OCI-M2 (cell line): ENCODE results near the gene SLC13A4.
"Not testable (repeated sequence)": the region's sequence is repeated elsewhere in the genome, so short reads cannot be mapped to it uniquely, and the experiment has no call there.

Experiments
- DNase-seq: peaks from one replicate; lab custom pipeline; 2025; ENCODE audit not compliant: unreplicated experiment; lab: John Stamatoyannopoulos, UW

SLC13A4 gene

GRCh38 chr7:135704074-135704473 lies 23.9 kb downstream of the SLC13A4 start:
- DNase-seq = no peak

- DNase-seq = no peak
Observed at GRCh38 chr7:135697276-135698049, 30.5 kb downstream of the SLC13A4 start.

GRCh38 chr7:135693558-135693957 lies 34.4 kb downstream of the SLC13A4 start:
- DNase-seq = no peak

GRCh38 chr7:135692606-135693005 lies 35.4 kb downstream of the SLC13A4 start:
- DNase-seq = not testable (repeated sequence)

GRCh38 chr7:135692055-135692454 lies 35.9 kb downstream of the SLC13A4 start:
- DNase-seq = no peak

GRCh38 chr7:135690566-135690965 lies 37.4 kb downstream of the SLC13A4 start:
- no peak for DNase-seq

GRCh38 chr7:135687466-135687865 lies 40.5 kb downstream of the SLC13A4 start:
- no peak for DNase-seq

- no peak for DNase-seq
Observed at GRCh38 chr7:135685306-135686084, 42.5 kb downstream of the SLC13A4 start.

- DNase-seq = no peak
Observed at GRCh38 chr7:135684699-135685098, 43.3 kb downstream of the SLC13A4 start.

- no peak for DNase-seq
Observed at GRCh38 chr7:135684136-135684535, 43.9 kb downstream of the SLC13A4 start.

- DNase-seq = no peak
Observed at GRCh38 chr7:135683609-135684008, 44.4 kb downstream of the SLC13A4 start.

GRCh38 chr7:135682191-135682590 lies 45.8 kb downstream of the SLC13A4 start:
- no peak for DNase-seq

GRCh38 chr7:135681762-135682161 lies 46.2 kb downstream of the SLC13A4 start:
- no peak for DNase-seq

- DNase-seq = no peak
Observed at GRCh38 chr7:135678612-135679575, 49.1 kb downstream of the SLC13A4 start.

GRCh38 chr7:135673360-135673706 lies 54.7 kb downstream of the SLC13A4 start:
- DNase-seq = no peak

GRCh38 chr7:135672560-135673359 lies 55.2 kb downstream of the SLC13A4 start:
- DNase-seq = no peak

GRCh38 chr7:135670179-135670578 lies 57.8 kb downstream of the SLC13A4 start:
- no peak for DNase-seq

- DNase-seq = no peak
Observed at GRCh38 chr7:135669774-135670173, 58.2 kb downstream of the SLC13A4 start.

- not testable (repeated sequence) for DNase-seq
Observed at GRCh38 chr7:135668852-135669395, 59.1 kb downstream of the SLC13A4 start.

- DNase-seq = not testable (repeated sequence)
Observed at GRCh38 chr7:135667626-135668025, 60.4 kb downstream of the SLC13A4 start.
